Raji (cell line): Measurements from ENCODE around the gene CATSPERE.

Experiments
- POLR2A ChIP-seq: IDR thresholded peaks from 2 replicates; pipeline ENCODE4 v1.6.1; 2011; ENCODE audit warnings: low read depth, low read length, control low read depth; ENCODE audit not compliant: insufficient read depth

The CATSPERE gene

DNA sequence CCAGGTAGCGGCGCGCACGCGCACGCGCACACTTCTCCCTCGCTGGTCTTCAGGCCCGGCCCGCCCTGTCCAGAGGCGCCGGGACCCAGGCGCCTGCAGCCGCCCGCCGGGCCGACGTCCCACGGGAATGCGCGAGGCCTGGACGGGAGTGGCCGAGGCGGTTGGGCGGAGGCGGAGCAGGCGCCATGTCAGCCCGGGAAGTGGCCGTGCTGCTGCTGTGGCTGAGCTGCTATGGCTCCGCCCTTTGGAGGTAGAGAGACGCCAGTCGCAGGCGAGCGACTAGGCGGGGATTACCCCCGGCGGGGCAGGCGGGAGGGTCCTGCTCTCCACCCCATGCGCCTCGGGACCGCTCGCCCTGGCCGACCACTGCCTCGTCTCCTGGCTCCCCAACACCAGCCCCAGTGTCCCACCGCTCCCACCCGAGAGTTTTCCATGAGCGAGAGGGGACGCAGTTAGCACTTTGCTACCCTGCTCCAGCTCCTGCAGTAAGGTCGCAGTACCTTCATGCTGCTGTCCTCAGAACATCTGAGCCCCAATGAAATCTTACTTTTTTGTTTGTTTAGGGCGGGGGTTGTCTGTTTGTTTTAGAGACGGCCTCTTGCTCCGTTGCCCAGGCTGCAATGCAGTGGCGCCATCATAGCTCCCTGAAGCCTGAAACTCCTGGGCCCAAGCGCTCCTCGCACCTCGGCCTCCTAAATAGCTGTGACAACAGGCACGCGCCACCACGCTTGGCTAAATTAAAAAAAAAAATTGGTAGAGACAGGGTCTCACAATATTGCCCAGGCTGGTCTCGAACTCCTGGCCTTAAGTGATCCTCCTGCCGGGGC, at the start of gene CATSPERE:
Gene CATSPERE, plus strand, starts transcription at position 29 of the 827 bp plus-strand sequence. Its CDS starts 157 bp downstream, at position 186.
- no peak for TF ChIP-seq POLR2A

- TF ChIP-seq POLR2A, result no peak
These were observed 48.9 kb upstream of the CATSPERE start for GRCh38 chr1:244412176-244412575.

DNA sequence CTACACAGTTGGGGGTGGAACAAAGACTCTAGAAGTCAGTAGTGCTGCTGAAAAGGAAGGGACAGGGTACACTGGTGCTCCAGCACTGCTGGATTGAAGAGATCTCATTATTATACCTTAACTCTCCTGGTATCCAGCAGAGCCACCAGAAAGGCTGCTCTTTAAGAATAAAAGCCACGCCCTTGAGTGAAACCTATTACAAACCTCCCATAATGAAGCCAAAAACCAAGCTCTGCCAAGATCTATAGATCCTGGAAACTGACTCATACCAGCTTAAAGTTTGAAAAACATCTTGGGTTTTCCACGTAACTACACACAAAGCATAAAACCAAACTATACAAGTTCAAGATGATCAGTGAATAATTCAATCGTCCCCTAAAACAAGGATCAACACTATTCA, 47.3 kb upstream of the CATSPERE start:
- TF ChIP-seq POLR2A, result no peak

- no peak for TF ChIP-seq POLR2A
These were observed 46.5 kb upstream of the CATSPERE start for GRCh38 chr1:244414543-244414942.

- TF ChIP-seq POLR2A, result no peak
These were observed 42.0 kb upstream of the CATSPERE start for GRCh38 chr1:244419024-244419423.

GRCh38 chr1:244422174-244422573, 38.9 kb upstream of the CATSPERE start:
- no peak for TF ChIP-seq POLR2A

DNA sequence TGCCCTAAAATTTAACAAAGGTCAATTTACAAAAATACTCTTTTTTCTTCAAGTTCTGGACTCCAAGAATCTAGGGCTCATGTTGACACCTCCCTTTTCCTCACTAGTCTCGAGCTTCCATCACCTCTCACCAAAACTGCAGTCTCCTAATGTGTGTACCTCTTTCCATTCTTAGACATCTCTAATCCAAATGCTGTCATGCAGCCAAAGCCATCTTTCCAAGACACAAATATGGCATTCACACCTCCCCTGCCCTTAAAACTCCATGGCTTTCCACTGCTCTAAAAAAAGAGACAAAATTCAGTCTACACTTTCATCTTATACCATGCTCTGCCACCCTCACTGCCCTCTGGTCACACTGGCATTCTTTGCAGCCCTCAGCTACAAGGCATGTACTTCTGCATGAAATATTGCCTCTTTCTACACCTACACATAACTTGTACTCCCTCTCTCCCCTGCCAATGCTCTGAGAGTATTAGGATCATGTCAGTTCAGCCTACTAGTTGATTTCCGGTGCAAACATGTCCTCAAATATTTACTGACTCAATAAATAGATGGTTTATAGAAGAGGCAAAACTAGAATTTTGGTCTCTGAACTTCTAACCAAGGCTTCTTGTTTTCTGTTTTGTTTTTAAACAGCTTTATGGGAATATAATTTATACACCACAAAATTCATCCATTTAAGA, 36.3 kb upstream of the CATSPERE start:
- TF ChIP-seq POLR2A, result no peak

GRCh38 chr1:244427647-244428046, 33.4 kb upstream of the CATSPERE start:
- TF ChIP-seq POLR2A, result no peak

DNA sequence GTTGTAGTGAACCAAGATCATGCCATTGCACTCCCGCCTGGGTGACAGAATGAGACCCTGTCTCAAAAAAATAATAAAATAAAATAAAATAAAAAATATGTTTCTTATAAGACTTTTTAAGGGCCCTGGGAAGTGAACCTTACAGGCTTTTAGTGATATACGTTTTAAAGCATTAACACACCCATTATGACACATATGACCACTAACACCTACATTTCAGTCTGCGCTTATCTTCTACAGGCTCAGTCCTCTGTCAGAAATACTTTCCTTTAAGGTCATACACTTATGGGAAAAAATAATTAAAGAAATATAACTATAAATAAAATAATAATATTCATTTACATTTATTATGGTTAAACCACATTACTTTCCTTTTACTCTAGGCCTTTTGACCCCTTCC, 31.3 kb upstream of the CATSPERE start:
- TF ChIP-seq POLR2A, result no peak

DNA sequence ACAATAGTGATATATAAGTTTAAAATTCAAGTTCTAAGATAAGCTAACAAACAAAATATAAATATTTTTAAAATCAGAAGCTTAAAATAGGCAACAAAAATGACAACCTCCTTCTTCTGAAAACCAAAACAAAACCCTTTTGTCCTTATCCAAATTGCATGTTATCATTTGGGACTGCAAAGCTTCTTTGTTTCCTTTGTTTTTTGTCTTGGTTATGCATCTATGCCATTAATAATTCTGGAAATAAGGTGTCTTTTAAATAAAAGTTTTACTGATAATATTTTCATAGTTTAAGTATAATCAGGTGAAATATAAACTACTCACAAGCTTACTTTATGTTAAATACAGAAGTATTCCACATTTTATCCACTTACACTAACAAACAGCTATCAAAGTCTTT, 29.9 kb upstream of the CATSPERE start:
- TF ChIP-seq POLR2A, result no peak

GRCh38 chr1:244435562-244436205, 25.4 kb upstream of the CATSPERE start:
- no peak for TF ChIP-seq POLR2A

- no peak for TF ChIP-seq POLR2A
These were observed 24.6 kb upstream of the CATSPERE start for GRCh38 chr1:244436336-244437085.

DNA sequence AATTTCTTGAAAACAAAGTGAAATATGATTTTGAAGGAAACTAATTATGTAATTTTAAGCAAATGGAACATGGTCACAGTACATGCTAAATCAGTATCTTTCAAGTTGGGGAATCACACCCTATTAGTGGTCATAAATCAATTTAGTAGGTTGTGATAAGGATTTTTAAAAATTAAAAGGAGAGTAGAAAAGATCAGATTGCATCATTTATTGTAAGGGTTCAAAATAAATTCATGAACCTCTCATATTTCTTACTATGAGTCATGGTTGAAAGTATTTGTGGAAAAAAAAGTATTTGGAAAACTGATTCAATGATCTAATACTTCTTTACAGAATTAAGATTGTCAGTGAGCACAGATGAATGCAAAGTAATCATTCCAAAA, 24.0 kb upstream of the CATSPERE start:
- TF ChIP-seq POLR2A, result no peak

DNA sequence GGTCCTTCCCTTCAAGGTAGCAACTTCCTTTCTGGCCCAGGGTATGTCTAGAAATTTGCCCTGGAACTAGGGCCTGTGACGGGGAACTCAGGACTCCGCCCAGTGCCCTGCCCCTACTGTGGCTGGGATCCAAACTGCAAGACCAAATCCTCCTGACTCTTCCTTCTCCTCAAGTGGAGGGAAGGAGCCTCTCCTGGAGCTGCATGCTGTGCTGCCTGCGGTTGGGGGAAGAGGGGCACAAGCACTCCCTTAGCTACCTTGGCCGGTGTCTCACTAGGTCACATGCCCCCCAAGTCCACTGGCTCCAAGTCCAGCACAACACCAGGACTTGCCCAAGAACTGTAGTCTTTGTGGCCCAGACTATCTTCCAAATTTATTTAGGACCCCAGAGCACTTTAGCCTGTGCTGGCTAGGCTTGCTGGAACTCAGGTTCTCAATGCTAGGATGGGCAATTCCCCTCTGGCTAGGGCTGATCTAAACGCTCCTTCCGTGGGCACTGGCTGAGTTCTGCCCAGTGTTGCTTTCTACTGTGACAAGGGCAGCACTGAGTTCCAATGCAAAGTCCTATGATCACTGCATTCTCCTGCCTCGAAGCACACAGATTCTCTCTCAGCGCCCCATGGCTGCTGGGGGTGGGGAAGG, 21.6 kb upstream of the CATSPERE start:
- no peak for TF ChIP-seq POLR2A

- no peak for TF ChIP-seq POLR2A
These were observed 18.2 kb upstream of the CATSPERE start for GRCh38 chr1:244442850-244443249.
